ENCODE measurements around the gene EVC. TPM values are rescaled to one million over a fixed set of nuclear protein-coding genes. Genes with fewer than 3 reads are reported as not detected.
A peak's percentile ranks its signal among the peaks of the same experiment; 100 is the strongest.

The EVC gene
- total and polyA plus RNA-seq, 4 donors = 2.9 to 40.8 (median 13.6) TPM

DNA sequence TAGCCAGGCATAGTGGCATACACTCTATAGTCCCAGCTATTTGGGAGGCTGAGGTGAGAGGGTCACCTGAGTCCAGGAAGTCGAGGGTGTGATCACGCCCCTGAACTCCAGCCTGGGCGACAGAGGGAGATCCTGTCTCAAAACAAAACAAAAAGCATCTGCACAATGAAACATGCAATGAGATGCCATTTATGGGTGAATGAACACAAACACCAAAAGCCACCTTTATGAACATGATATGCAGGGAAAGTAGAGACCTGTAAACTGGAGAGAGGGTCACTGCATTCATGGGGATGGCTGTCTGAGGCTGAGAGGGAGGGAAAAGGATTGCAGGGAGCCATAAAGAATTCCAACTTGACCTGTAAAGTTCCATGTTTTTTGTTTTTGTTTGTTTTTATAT is 70.7 kb downstream of the EVC start:
- no peaks in the 10 kb centered on the region for H3K4me1 ChIP-seq (ENCODE audit: control insufficient read depth in 5 of 5, insufficient read depth in 5 of 5, low read length in 5 of 5)
- WGBS, 2 donors = 88 to 96% methylated on average over 3 of the region's 3 CpGs
- ATAC-seq (ENCODE audit: insufficient read depth, low FRiP score) (no peak), DNase-seq (no peak)
- H3K4me3 ChIP-seq = no peak overlapping the region
- no peak overlapping the region for H3K27ac ChIP-seq (ENCODE audit: low read depth in 1 of 2, low read length in 1 of 2)
- no peaks in the 10 kb centered on the region for H3K27me3 ChIP-seq (ENCODE audit: control insufficient read depth in 3 of 3, insufficient read depth in 3 of 3, low read length in 2 of 3)
- H3K9ac ChIP-seq (ENCODE audit: insufficient read depth in 1 of 2, low read length in 2 of 2) = no peak overlapping the region
- peaks cover 0 to 7% (median 2%) of the 10 kb centered on the region in 4 donors for H3K9me3 ChIP-seq (ENCODE audit: control insufficient read depth in 4 of 4, insufficient read depth in 3 of 4, low read length in 3 of 4)
- peaks cover 0 to 30% (median 15%) of the 10 kb centered on the region in 4 donors for H3K36me3 ChIP-seq (ENCODE audit: control insufficient read depth in 4 of 4, insufficient read depth in 4 of 4, low read length in 4 of 4)
- TF ChIP-seq, protein P1, sequence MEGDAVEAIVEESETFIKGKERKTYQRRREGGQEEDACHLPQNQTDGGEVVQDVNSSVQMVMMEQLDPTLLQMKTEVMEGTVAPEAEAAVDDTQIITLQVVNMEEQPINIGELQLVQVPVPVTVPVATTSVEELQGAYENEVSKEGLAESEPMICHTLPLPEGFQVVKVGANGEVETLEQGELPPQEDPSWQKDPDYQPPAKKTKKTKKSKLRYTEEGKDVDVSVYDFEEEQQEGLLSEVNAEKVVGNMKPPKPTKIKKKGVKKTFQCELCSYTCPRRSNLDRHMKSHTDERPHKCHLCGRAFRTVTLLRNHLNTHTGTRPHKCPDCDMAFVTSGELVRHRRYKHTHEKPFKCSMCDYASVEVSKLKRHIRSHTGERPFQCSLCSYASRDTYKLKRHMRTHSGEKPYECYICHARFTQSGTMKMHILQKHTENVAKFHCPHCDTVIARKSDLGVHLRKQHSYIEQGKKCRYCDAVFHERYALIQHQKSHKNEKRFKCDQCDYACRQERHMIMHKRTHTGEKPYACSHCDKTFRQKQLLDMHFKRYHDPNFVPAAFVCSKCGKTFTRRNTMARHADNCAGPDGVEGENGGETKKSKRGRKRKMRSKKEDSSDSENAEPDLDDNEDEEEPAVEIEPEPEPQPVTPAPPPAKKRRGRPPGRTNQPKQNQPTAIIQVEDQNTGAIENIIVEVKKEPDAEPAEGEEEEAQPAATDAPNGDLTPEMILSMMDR (IDR thresholded peaks at IDR 0.05; ENCODE audit: control extremely low read depth, extremely low read depth) = no peak

DNA sequence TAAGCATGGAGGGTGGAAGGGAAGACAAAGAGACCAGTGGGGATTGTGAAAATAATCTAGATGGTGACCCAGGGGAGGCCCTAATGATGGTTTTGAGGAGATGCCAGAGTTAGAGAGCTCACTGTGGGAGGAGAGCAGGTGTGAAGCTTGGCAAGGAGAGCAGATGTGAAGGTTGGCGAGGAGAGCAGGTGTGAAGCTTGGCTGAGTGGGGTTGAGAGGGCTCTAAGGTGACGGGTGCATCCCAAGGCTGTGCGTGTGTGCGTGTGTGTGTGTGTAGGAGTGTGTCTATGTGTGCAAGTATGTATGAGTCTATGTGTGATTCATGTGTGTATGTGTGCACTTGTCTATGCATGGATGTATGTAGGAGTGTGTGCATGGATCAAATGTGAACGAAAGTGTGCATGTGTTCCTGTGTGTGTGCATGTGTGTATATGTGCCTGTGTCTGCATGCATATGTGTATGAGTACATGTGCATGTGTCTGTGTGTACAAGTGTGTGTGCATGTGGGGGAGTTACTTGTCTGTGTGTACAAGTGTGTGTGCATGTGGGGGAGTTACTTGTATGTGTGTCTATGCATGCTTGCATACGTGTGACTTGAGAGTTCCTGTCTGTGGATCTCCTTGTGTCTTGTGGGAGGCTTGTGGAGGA is 72.0 kb downstream of the EVC start:
- Histone ChIP-seq H3K27me3 (ENCODE audit: control insufficient read depth in 3 of 3, insufficient read depth in 3 of 3, low read length in 2 of 3) (no peaks in the 10 kb centered on the region), H3K9me3 (ENCODE audit: control insufficient read depth in 4 of 4, insufficient read depth in 3 of 4, low read length in 3 of 4) (peaks cover 0 to 2% (median 0%) of the 10 kb centered on the region in 4 donors), H3K27ac (ENCODE audit: low read depth in 1 of 2, low read length in 1 of 2) (no peak overlapping the region), H3K36me3 (ENCODE audit: control insufficient read depth in 4 of 4, insufficient read depth in 4 of 4, low read length in 4 of 4) (peaks cover 0 to 32% (median 19%) of the 10 kb centered on the region in 4 donors), H3K4me3 (no peak overlapping the region), H3K4me1 (ENCODE audit: control insufficient read depth in 5 of 5, insufficient read depth in 5 of 5, low read length in 5 of 5) (no peaks in the 10 kb centered on the region), H3K9ac (ENCODE audit: insufficient read depth in 1 of 2, low read length in 2 of 2) (no peak overlapping the region)
- 92 to 94% methylated on average over 6 of the region's 6 CpGs for WGBS, 2 donors
- ATAC-seq (ENCODE audit: insufficient read depth, low FRiP score) (peak; percentile 27), DNase-seq (no peak)
- TF ChIP-seq, protein P1 (IDR thresholded peaks at IDR 0.05; ENCODE audit: control extremely low read depth, extremely low read depth) = no peak

DNA sequence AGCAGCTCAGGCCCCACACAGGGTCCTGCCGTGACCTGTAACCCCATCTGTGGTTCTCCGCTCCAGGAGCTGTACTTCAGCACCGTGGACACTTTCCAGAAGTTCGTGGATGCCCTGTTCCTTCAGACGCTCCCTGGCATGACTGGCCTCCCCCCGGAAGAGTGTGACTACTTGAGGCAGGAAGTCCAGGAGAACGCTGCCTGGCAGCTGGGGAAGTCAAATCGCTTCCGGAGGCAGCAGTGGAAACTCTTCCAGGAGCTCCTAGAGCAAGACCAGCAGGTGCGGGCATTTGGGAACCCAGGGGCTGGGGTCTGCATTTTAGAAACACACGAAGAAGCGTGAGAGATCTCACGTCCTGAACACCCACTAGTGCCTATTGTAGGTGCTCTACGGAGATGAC is 72.5 kb downstream of the EVC start:
- DNase-seq = no peak
- H3K9ac ChIP-seq (ENCODE audit: insufficient read depth in 1 of 2, low read length in 2 of 2) = no peak overlapping the region
- H3K27me3 ChIP-seq (ENCODE audit: control insufficient read depth in 3 of 3, insufficient read depth in 3 of 3, low read length in 2 of 3) = no peaks in the 10 kb centered on the region
- H3K9me3 ChIP-seq (ENCODE audit: control insufficient read depth in 4 of 4, insufficient read depth in 3 of 4, low read length in 3 of 4) = peaks cover 0 to 2% (median 0%) of the 10 kb centered on the region in 4 donors
- no peak overlapping the region for H3K4me3 ChIP-seq
- WGBS, 2 donors = 83 to 84% methylated on average over 14 of the region's 14 CpGs
- H3K36me3 ChIP-seq (ENCODE audit: control insufficient read depth in 4 of 4, insufficient read depth in 4 of 4, low read length in 4 of 4) = peaks cover 0 to 35% (median 20%) of the 10 kb centered on the region in 4 donors
- no peak for ATAC-seq (ENCODE audit: insufficient read depth, low FRiP score)
- TF ChIP-seq, protein P1 (IDR thresholded peaks at IDR 0.05; ENCODE audit: control extremely low read depth, extremely low read depth) = no peak
- H3K27ac ChIP-seq (ENCODE audit: low read depth in 1 of 2, low read length in 1 of 2) = no peak overlapping the region
- no peaks in the 10 kb centered on the region for H3K4me1 ChIP-seq (ENCODE audit: control insufficient read depth in 5 of 5, insufficient read depth in 5 of 5, low read length in 5 of 5)

Data from lung (tissue), 12 donors.